GM19397 (cell line): ENCODE measurements around the gene SUMO3.
A peak's percentile ranks its signal among the peaks of the same experiment; 100 is the strongest.

Experiments
- ATAC-seq: cut with Tn5 transposase; IDR thresholded peaks from one replicate; pipeline ENCODE4 v1.9.1; 2021; ENCODE audit warnings: mild to moderate bottlenecking, moderate library complexity; ENCODE audit not compliant: unreplicated experiment

Gene SUMO3

GRCh38 chr21:44831227-44831860, 13.5 kb upstream of the SUMO3 start:
- ATAC-seq = no peak

- no peak for ATAC-seq
Observed at GRCh38 chr21:44829507-44830092, 11.7 kb upstream of the SUMO3 start.

GRCh38 chr21:44828362-44829056, 10.6 kb upstream of the SUMO3 start:
- ATAC-seq = no peak

GRCh38 chr21:44823179-44823660, 5.4 kb upstream of the SUMO3 start:
- no peak for ATAC-seq

GRCh38 chr21:44822484-44823178, 4.8 kb upstream of the SUMO3 start:
- no peak for ATAC-seq

GRCh38 chr21:44820851-44821250, 3.0 kb upstream of the SUMO3 start:
- ATAC-seq = no peak

GRCh38 chr21:44819283-44820243, 1.7 kb upstream of the SUMO3 start:
- no peak for ATAC-seq

- no peak for ATAC-seq
Observed at GRCh38 chr21:44818640-44819011, 764 bp upstream of the SUMO3 start.

- ATAC-seq = peak; percentile 71
Observed at GRCh38 chr21:44817506-44817880, 369 bp downstream of the SUMO3 start.

- no peak for ATAC-seq
Observed at GRCh38 chr21:44816761-44817505, 929 bp downstream of the SUMO3 start.

GRCh38 chr21:44815852-44816628, 1.8 kb downstream of the SUMO3 start:
- no peak for ATAC-seq

- no peak for ATAC-seq
Observed at GRCh38 chr21:44815225-44815624, 2.6 kb downstream of the SUMO3 start.

GRCh38 chr21:44814498-44815023, 3.3 kb downstream of the SUMO3 start:
- no peak for ATAC-seq

GRCh38 chr21:44813727-44814126, 4.1 kb downstream of the SUMO3 start:
- ATAC-seq = no peak

GRCh38 chr21:44813149-44813548, 4.7 kb downstream of the SUMO3 start:
- no peak for ATAC-seq

GRCh38 chr21:44812640-44813039, 5.2 kb downstream of the SUMO3 start:
- no peak for ATAC-seq

GRCh38 chr21:44810779-44811178, 7.1 kb downstream of the SUMO3 start:
- no peak for ATAC-seq

- no peak for ATAC-seq
Observed at GRCh38 chr21:44805859-44806258, 12.0 kb downstream of the SUMO3 start.

GRCh38 chr21:44805226-44805625, 12.6 kb downstream of the SUMO3 start:
- no peak for ATAC-seq
